ENCODE measurements around the gene SKIC3. TPM values are rescaled to one million over a fixed set of nuclear protein-coding genes. Genes with fewer than 3 reads are reported as not detected.

Gene SKIC3
- 72.6 and 74.9 TPM in 2 replicates for total RNA-seq

DNA sequence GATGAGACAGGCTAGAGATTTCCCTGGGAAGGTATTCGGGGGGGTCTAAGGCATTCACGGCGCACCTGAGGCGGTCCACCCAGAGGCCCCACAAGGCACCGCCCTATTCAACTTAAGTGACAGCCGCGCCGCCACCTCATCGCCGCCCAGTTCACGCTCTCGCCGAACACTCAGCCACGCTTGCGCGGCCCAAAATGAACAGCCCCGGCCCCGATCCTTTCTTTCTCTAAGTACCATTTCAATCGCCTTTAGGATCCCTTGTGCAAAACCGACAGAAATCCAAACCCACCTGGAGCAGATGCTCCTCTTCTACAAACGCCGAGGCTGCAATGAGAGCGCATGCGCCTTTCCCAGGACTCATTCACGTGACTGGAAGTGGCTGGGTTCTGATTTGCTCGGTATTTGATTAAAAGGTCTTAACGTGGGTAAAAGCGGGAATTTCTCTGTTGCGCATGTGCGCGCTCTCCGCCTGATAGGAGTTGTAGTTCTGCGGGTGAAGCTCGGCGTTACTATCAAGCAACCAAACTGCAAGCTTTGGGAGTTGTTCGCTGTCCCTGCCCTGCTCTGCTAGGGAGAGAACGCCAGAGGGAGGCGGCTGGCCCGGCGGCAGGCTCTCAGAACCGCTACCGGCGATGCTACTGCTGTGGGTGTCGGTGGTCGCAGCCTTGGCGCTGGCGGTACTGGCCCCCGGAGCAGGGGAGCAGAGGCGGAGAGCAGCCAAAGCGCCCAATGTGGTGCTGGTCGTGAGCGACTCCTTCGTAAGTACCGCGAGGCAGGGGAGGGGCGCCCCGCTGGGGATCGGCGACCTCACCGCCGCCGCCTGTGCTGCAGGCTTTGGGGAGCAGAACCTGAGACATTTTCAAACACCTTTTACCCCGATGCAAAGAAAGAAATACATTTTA lies at the start of gene SKIC3, which contains the start of gene ARSK:
Gene SKIC3, minus strand, starts transcription at position 331 of the 902 bp plus-strand sequence. CDS start 7,827 bp downstream, outside the sequence.
Gene ARSK, plus strand, starts transcription at position 455 of the 902 bp plus-strand sequence. Its CDS starts 178 bp downstream, at position 633.
- DNase-seq (ENCODE audit: low read depth), result peak; percentile 94
- Histone ChIP-seq H3K4me3 (ENCODE audit: low read depth, low read length) (peak within 1 kb of the TSS; percentile 93), H3K36me3 (ENCODE audit: control insufficient read depth, insufficient read depth, low read length) (no peaks in the 10 kb centered on the region), H3K27me3 (ENCODE audit: control insufficient read depth, insufficient read depth, low read length) (no peaks in the 10 kb centered on the region)
- peak; percentile 31 for TF ChIP-seq CTCF (IDR thresholded peaks at IDR 0.05; ENCODE audit: insufficient read depth, low read length, poor library complexity, severe bottlenecking)

DNA sequence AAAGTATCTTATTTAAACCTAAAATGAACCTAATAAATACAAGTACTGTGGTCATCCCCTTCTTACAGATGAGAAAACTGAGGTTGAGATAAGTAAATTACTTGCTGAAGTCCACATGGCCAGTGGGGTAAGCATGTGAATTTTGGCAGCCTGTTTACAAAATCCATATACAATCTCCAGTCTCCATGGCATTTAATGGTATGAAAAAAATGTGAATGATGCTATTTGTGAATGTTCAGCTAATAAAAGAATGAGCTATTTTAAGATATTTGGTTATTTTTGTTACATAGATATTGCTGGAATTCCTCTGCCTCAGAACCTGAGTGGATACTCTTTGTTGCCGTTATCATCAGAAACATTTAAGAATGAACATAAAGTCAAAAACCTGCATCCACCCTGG lies 45.8 kb upstream of the SKIC3 start:
- DNase-seq (ENCODE audit: low read depth), result no peak
- Histone ChIP-seq H3K36me3 (ENCODE audit: control insufficient read depth, insufficient read depth, low read length) (no peaks in the 10 kb centered on the region), H3K4me3 (ENCODE audit: low read depth, low read length) (no peak overlapping the region), H3K27me3 (ENCODE audit: control insufficient read depth, insufficient read depth, low read length) (no peaks in the 10 kb centered on the region)
- TF ChIP-seq CTCF (IDR thresholded peaks at IDR 0.05; ENCODE audit: insufficient read depth, low read length, poor library complexity, severe bottlenecking), result no peak

DNA sequence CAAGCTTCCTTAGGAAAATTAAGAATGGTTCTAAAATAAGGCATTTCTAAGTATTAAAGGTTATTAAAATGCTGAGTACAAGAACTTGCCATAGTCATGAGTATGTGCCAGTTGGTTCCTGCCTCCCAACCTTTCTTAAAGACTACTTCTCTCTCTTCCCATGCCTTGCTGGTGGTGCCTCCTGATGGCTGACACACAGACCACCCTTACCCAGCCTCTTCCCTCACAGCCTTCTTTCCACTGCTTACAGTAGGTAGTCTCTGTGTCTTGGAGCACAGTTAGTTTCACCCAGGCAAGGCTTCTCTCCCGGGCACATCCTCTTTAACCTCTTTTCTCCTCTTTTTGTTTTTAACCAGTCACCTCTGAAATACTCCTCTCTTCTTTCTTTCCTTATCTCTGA lies 44.5 kb upstream of the SKIC3 start:
- TF ChIP-seq CTCF (IDR thresholded peaks at IDR 0.05; ENCODE audit: insufficient read depth, low read length, poor library complexity, severe bottlenecking), result no peak
- Histone ChIP-seq H3K27me3 (ENCODE audit: control insufficient read depth, insufficient read depth, low read length) (no peaks in the 10 kb centered on the region), H3K4me3 (ENCODE audit: low read depth, low read length) (no peak overlapping the region), H3K36me3 (ENCODE audit: control insufficient read depth, insufficient read depth, low read length) (no peaks in the 10 kb centered on the region)
- no peak for DNase-seq (ENCODE audit: low read depth)

DNA sequence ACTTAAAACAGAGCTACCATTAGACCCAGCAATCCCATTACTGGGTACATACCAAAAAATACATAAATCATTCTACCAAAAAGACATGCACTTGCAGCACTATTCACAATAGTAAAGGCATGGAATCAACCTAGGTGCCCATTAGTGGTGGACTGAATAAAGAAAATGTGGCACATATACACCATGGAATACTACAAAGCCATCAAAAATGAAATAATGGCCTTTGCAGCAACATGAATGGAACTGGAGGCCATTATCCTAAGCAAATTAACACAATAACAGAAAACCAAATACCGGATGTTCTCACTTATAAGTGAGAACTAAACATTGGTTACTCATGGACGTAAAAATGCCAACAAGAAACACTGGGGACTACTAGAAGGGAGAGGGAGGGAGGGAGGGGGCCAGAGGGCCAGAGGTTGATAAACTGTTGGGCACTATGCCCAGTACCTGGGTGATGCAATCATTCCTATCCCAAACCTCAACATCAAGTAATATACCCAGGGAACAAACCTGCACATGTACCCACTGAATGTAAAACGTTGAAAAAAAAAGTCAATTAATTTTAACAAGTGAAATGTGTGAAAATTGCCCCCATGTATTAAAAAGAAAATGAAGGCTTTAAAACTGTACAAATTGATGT lies 40.6 kb upstream of the SKIC3 start:
- no peak for DNase-seq (ENCODE audit: low read depth)
- H3K36me3 ChIP-seq (ENCODE audit: control insufficient read depth, insufficient read depth, low read length), result no peaks in the 10 kb centered on the region
- no peak for TF ChIP-seq CTCF (IDR thresholded peaks at IDR 0.05; ENCODE audit: insufficient read depth, low read length, poor library complexity, severe bottlenecking)
- no peak overlapping the region for H3K4me3 ChIP-seq (ENCODE audit: low read depth, low read length)
- H3K27me3 ChIP-seq (ENCODE audit: control insufficient read depth, insufficient read depth, low read length), result no peaks in the 10 kb centered on the region

DNA sequence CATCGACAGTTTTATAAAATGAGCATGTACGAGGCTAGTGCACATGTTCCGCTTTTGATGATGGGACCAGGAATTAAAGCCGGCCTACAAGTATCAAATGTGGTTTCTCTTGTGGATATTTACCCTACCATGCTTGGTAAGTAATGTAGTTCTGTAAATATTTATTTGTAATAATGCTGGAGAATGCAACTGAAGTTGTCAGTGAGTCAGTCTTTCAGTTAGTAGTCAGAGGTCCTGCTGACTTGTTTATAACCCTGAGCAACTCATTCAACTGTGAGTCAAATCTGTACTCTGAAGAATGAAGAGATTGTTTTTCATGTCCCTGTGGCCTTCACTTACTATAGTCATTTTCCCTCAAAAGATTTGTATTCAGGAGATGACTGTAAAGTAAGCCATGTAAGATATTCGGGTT lies 36.7 kb upstream of the SKIC3 start:
- TF ChIP-seq CTCF (IDR thresholded peaks at IDR 0.05; ENCODE audit: insufficient read depth, low read length, poor library complexity, severe bottlenecking), result no peak
- Histone ChIP-seq H3K4me3 (ENCODE audit: low read depth, low read length) (no peak overlapping the region), H3K27me3 (ENCODE audit: control insufficient read depth, insufficient read depth, low read length) (no peaks in the 10 kb centered on the region), H3K36me3 (ENCODE audit: control insufficient read depth, insufficient read depth, low read length) (no peaks in the 10 kb centered on the region)
- peak; percentile 42 for DNase-seq (ENCODE audit: low read depth)
